HepG2 (cell line): ENCODE data around the gene RIPK3. TPM values are rescaled to one million over a fixed set of nuclear protein-coding genes. Genes with fewer than 3 reads are reported as not detected.

Experiments used
- BHLHE40 ChIP-seq: IDR thresholded peaks from 2 replicates; pipeline ENCODE4 v1.6.1; 2011; ENCODE audit warnings: low read length, improper control_type of control experiment
- DDIT3 ChIP-seq: sonication (generic); formaldehyde crosslinking; IDR thresholded peaks from 2 replicates; pipeline ENCODE4 v1.4.0; 2020; ENCODE audit warnings: mild to moderate bottlenecking, missing genetic modification reagents
- HDAC2 ChIP-seq: sonication (generic); formaldehyde crosslinking; IDR thresholded peaks from 2 replicates; pipeline ENCODE4 v1.4.0; 2020; ENCODE audit warnings: missing genetic modification reagents
- HNRNPUL1 ChIP-seq: fragments of 200-400 bp; formaldehyde crosslinking; IDR thresholded peaks from 2 replicates; pipeline ENCODE4 v1.6.1; 2017; ENCODE audit warnings: low read depth, mild to moderate bottlenecking, low read length, moderate library complexity
- NFE2L2 ChIP-seq: fragments of 150-350 bp; IDR thresholded peaks from 2 replicates; pipeline ENCODE4 v1.6.1; 2014; ENCODE audit warnings: low read length
- NKX3-1 ChIP-seq: sonication (generic); formaldehyde crosslinking; IDR thresholded peaks from 2 replicates; pipeline ENCODE4 v1.5.0; 2020; ENCODE audit warnings: missing genetic modification reagents
- RAD21 ChIP-seq: fragments of 450-650 bp; formaldehyde crosslinking; IDR thresholded peaks from 2 replicates; pipeline ENCODE4 v1.5.0; 2020; ENCODE audit warnings: mild to moderate bottlenecking
- RXRA ChIP-seq: sonication (generic); formaldehyde crosslinking; IDR thresholded peaks from 2 replicates; pipeline ENCODE4 v1.5.1; 2020; ENCODE audit warnings: missing genetic modification reagents
- SCMH1 ChIP-seq: sonication (generic); formaldehyde crosslinking; IDR thresholded peaks from 2 replicates; pipeline ENCODE4 v1.9.0; 2021; ENCODE audit warnings: missing genetic modification reagents, mild to moderate bottlenecking, borderline replicate concordance
- SMAD9 ChIP-seq: sonication (generic); formaldehyde crosslinking; IDR thresholded peaks from 2 replicates; pipeline ENCODE4 v1.5.1; 2020; ENCODE audit warnings: mild to moderate bottlenecking, missing genetic modification reagents
- SP1 ChIP-seq, 2 experiments: fragments of 450-650 bp in 1 of 2; sonication (generic) in 1 of 2; formaldehyde crosslinking in 1 of 2; IDR thresholded peaks; 2 replicates each; pipeline versions ENCODE4 v1.4.0 to v1.6.1; 2016 to 2020; ENCODE audit warnings: missing genetic modification reagents in 1 of 2
- TBX3 ChIP-seq: fragments of 450-650 bp; IDR thresholded peaks from 2 replicates; pipeline ENCODE4 v1.6.1; 2017; ENCODE audit warnings: antibody characterized with exemption, mild to moderate bottlenecking, inconsistent platforms, borderline replicate concordance
- TERF1 ChIP-seq: sonication (generic); formaldehyde crosslinking; IDR thresholded peaks from 2 replicates; pipeline ENCODE4 v1.8.0; 2022; ENCODE audit warnings: mild to moderate bottlenecking, missing genetic modification reagents, moderate library complexity
- THAP11 ChIP-seq: IDR thresholded peaks from 2 replicates; pipeline ENCODE4 v1.6.1; 2016; ENCODE audit warnings: missing biosample characterization, missing genetic modification reagents
- TOE1 ChIP-seq: sonication (generic); formaldehyde crosslinking; IDR thresholded peaks from 2 replicates; pipeline ENCODE4 v1.4.0; 2020; ENCODE audit warnings: mild to moderate bottlenecking, missing genetic modification reagents
- TRIM22 ChIP-seq: fragments of 450-650 bp; IDR thresholded peaks from 2 replicates; pipeline ENCODE4 v1.6.1; 2017
- ZBTB8A ChIP-seq: sonication (generic); formaldehyde crosslinking; IDR thresholded peaks from 2 replicates; pipeline ENCODE4 v1.4.0; 2020; ENCODE audit warnings: mild to moderate bottlenecking, low read depth, missing genetic modification reagents, borderline replicate concordance
- ZKSCAN5 ChIP-seq: sonication (generic); formaldehyde crosslinking; IDR thresholded peaks from 2 replicates; pipeline ENCODE4 v1.5.1; 2020; ENCODE audit warnings: mild to moderate bottlenecking, missing genetic modification reagents
- ZNF382 ChIP-seq: sonication (generic); formaldehyde crosslinking; IDR thresholded peaks from 2 replicates; pipeline ENCODE4 v1.5.0; 2020; ENCODE audit warnings: missing genetic modification reagents, mild to moderate bottlenecking, borderline replicate concordance
- ZNF781 ChIP-seq: sonication (generic); formaldehyde crosslinking; IDR thresholded peaks from 2 replicates; pipeline ENCODE4 v1.5.1; 2020; ENCODE audit warnings: borderline replicate concordance, mild to moderate bottlenecking, missing genetic modification reagents; ENCODE audit errors: not compliant biosample characterization
- ZSCAN22 ChIP-seq: sonication (generic); formaldehyde crosslinking; IDR thresholded peaks from 2 replicates; pipeline ENCODE4 v1.4.0; 2020; ENCODE audit warnings: mild to moderate bottlenecking, missing genetic modification reagents
- polyA plus RNA-seq, 8 experiments: library from polyadenylated mRNA; depleted of rRNA in 3 of 8; stranded (reverse) in 7 of 8; unstranded in 1 of 8; fragments of >200 nt; fragmentation: Illumina TruSeq in 4 of 8; extraction: Trizol in 4 of 8; gene quantifications; 2 replicates each; pipeline versions ENCODE4 v1.2.1 to v1.2.3, GENCODE V29; 2011 to 2016; ENCODE audit warnings: low read depth in 4 of 8, missing spikeins in 1 of 8, mixed read lengths in 1 of 8; ENCODE audit not compliant: insufficient read depth in 1 of 8
- total RNA-seq, 5 experiments: library from RNA; depleted of rRNA; stranded (reverse); fragments of >200 nt; fragmentation: Illumina TruSeq; extraction: Trizol; gene quantifications; 2 replicates each; pipeline ENCODE4 v1.2.3, GENCODE V29; 2016; ENCODE audit warnings: low read depth in 1 of 5
- TF ChIP-seq, protein P1 (sequence below): sonication (generic); formaldehyde crosslinking; IDR thresholded peaks from 2 replicates; pipeline ENCODE4 v1.5.0; 2020; ENCODE audit warnings: mild to moderate bottlenecking, missing genetic modification reagents, moderate library complexity
- TF ChIP-seq, protein P2 (sequence below): sonication (generic); formaldehyde crosslinking; IDR thresholded peaks from 2 replicates; pipeline ENCODE4 v1.9.0; 2022; ENCODE audit warnings: low read depth, missing genetic modification reagents

RIPK3 gene
- total and polyA plus RNA-seq, 2 of the 13 experiments (the other 11 are each of a cell fraction or from before 2014, with no cell fraction given): not detected

- no peak for TF ChIP-seq SCMH1 (CRISPR knock-in tag)
- no peak for TF ChIP-seq SP1 (IDR thresholded peaks at IDR 0.05)
- TF ChIP-seq SP1 (CRISPR knock-in tag; IDR thresholded peaks at IDR 0.05): peak; percentile 62; the same call in 1 of the 2 replicates
- no peak for TF ChIP-seq BHLHE40
- peak; percentile 65; the same call in 1 of the 2 replicates for TF ChIP-seq TOE1 (CRISPR knock-in tag)
- peak; percentile 81 for TF ChIP-seq ZSCAN22
- TF ChIP-seq, protein P1, sequence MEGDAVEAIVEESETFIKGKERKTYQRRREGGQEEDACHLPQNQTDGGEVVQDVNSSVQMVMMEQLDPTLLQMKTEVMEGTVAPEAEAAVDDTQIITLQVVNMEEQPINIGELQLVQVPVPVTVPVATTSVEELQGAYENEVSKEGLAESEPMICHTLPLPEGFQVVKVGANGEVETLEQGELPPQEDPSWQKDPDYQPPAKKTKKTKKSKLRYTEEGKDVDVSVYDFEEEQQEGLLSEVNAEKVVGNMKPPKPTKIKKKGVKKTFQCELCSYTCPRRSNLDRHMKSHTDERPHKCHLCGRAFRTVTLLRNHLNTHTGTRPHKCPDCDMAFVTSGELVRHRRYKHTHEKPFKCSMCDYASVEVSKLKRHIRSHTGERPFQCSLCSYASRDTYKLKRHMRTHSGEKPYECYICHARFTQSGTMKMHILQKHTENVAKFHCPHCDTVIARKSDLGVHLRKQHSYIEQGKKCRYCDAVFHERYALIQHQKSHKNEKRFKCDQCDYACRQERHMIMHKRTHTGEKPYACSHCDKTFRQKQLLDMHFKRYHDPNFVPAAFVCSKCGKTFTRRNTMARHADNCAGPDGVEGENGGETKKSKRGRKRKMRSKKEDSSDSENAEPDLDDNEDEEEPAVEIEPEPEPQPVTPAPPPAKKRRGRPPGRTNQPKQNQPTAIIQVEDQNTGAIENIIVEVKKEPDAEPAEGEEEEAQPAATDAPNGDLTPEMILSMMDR: peak; percentile 97
- TF ChIP-seq, protein P2, sequence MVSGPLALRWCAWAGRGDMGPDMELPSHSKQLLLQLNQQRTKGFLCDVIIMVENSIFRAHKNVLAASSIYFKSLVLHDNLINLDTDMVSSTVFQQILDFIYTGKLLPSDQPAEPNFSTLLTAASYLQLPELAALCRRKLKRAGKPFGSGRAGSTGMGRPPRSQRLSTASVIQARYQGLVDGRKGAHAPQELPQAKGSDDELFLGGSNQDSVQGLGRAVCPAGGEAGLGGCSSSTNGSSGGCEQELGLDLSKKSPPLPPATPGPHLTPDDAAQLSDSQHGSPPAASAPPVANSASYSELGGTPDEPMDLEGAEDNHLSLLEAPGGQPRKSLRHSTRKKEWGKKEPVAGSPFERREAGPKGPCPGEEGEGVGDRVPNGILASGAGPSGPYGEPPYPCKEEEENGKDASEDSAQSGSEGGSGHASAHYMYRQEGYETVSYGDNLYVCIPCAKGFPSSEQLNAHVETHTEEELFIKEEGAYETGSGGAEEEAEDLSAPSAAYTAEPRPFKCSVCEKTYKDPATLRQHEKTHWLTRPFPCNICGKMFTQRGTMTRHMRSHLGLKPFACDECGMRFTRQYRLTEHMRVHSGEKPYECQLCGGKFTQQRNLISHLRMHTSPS: peak; percentile 86
- TF ChIP-seq ZBTB8A (CRISPR knock-in tag): peak; percentile 98
- no peak for TF ChIP-seq TERF1
- TF ChIP-seq ZNF382: no peak
- no peak for TF ChIP-seq NFE2L2
- no peak; the same call in none of the 2 replicates for TF ChIP-seq THAP11 (CRISPR knock-in tag)
- TF ChIP-seq TRIM22: no peak
- no peak for TF ChIP-seq ZKSCAN5 (CRISPR knock-in tag)
- TF ChIP-seq RAD21 (CRISPR knock-in tag): peak; percentile 72
- no peak for TF ChIP-seq NKX3-1 (CRISPR knock-in tag)
- TF ChIP-seq SMAD9 (CRISPR knock-in tag): peak; percentile 95; the same call in 1 of the 2 replicates
- no peak for TF ChIP-seq TBX3
- TF ChIP-seq RXRA: peak; percentile 44
- peak; percentile 95 for TF ChIP-seq ZNF781 (CRISPR knock-in tag)
- TF ChIP-seq HNRNPUL1: no peak
- peak; percentile 70 for TF ChIP-seq HDAC2 (CRISPR knock-in tag)
- no peak for TF ChIP-seq DDIT3 (CRISPR knock-in tag)
These were observed 7.4 kb downstream of the RIPK3 start (continued) for GRCh38 chr14:24332268-24332993.
